ENCODE results near the gene FBN2.

FBN2 gene

DNA sequence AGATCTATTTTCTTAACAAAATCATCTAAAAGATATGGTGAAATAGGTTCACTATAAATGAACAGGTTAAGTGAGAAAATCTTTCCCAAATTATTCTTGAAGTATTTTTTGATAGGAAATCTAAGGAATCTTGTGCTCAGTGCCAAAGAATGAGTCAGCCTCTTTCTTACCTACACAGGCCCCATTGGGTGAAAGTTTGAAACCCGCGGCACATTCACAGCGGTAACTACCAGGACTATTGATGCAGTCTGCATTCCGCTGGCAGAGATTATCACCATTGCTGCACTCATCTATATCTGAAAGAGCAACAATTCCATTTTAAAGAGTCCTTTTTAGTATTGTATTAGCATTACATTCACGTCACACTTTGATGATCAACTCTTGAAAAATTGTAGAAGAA, 232.7 kb downstream of the FBN2 start:
- DNase-seq (ENCODE audit: low read depth), result no peak

DNA sequence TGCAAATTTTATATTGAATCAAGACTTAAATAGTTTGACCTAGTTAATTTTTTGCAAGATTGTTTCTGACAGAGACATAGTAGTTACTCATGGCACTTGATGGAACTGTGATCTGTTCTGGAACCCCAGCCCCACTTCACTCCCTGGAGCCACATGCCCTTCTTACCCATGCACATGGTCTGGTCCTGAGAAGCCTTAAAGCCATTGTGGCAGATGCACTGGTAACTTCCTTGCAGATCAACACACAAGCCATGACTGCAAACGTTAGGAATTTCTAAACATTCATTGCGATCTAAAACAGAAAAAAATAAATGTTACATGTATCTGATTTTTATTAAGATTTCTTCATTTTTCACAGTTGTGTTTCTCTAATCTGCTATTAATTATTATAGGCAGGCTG, 233.3 kb downstream of the FBN2 start:
- no peak for DNase-seq (ENCODE audit: low read depth)

DNA sequence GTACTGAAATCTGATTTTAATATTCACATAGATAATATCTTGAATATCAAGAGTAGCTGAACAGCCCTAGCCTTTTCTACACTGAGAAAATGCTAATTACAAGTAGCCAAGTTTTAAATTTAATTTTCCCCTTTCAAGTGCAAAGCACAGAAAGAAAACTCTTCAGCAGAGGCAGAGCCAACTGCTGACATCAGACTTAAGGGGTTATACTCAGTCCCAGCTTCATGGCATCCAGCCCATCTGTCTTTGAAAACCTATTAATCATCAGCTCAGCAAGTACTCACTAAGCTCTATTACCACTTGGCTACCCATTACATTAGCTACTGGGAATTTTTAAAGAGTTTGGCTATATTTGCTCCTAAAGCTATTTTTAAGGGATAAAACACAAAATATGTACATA, 234.0 kb downstream of the FBN2 start:
- no peak for DNase-seq (ENCODE audit: low read depth)

DNA sequence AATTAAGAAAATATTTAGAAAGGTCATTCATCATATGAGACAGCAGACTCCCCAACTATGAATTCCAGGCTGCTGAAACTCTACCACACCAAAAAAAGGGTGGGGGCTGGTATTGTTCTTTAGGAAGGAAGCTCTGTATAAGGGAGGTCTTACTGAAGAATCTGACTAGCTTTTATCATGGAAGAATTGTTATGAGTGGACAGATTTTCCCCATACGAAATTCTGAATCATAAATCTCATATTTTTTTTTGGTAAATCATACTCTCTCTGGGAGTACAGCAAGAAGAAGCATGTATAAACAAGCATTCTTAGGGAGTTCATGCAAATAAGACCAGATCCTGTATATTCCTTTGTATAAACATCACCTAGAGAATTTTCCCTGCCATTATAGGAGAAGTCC, 234.5 kb downstream of the FBN2 start:
- DNase-seq (ENCODE audit: low read depth), result no peak

DNA sequence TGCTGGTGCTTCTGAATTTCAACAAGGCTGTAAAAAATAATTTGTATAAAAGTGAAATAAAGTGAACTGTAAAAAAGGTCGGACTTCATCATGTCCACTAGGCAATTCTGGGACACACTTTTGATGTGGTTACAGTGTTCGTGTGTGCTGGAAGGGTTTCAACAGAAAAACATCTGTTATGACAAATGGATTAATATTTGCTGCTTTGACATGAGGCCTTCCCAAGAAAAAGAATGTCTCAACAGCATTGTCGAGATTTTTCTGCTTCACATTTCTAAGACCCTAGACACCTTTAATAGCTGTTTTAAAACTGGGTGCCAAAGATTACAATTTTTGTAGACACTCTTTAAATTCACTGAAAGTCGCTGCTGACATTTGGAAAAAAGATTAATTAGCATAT, 237.9 kb downstream of the FBN2 start:
- DNase-seq (ENCODE audit: low read depth), result no peak

DNA sequence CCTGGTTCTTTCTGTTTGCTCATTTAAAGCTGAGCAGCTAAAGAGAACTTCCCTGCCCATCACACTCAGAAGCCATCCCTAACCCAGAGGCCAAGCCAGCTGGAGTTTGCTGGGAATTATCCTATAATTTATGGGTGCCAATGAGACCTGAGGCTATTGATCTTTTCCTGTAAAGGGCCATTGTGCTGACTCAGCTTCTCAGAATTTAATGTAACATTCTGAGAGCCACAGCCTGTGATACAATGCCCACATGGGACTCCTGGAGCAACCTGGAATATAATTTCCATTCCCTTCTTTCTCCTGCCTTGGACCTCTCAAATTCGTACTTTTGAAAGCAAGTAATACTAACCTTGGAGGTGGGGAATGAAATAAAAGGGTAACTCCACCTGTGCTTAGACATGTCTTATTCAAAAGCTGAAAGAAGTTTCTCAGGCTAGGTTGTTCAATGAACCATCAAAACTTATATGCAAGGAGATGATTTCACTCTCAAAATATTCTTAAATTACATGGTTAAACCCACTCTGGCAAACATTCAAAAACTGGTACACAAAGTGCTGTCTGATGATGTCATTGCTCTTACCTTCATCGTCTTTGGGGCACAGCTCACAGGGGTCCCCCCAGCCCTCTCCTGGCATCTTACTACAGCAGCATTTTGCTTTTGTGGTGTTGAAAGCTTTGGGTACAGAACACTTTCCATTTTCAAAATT, 247.7 kb downstream of the FBN2 start:
- no peak for DNase-seq (ENCODE audit: low read depth)

DNA sequence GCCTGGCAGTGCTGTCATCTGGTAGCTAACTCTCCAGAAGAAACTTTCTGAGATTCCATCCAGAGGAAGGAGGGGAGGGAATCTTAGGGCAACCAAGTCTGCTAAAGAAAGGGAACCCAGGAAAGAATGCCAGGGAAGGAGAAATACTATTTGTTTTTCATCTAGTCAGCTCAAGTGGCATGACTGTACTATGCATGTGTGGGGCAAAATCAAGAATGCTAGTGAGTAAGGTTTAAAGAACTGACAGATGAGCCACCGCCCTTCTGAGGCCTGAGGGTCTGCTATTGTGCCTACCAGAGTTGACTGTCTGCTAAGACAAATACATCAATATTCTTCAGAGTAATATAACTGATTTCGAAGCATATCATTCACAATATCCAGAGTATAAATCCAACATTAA, 250.3 kb downstream of the FBN2 start:
- DNase-seq (ENCODE audit: low read depth), result no peak

DNA sequence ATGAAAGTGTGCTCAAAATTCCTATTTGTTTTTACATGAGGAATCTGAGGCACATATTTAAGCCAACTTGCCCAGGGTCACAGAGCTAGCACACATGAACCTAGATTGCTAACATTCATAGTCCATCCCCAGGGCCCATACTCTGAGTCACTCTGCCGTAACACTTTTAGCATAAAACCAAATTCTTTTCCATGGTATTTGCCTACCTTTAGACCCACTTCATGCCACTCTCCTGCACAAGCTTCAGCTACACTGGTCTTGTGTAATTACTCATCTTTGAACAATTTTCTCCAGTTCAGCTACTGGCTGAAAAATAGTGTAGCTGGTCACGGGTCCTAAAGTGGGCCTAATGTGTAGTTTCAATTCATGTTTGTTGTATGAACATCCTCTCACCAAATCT, 253.8 kb downstream of the FBN2 start:
- no peak for DNase-seq (ENCODE audit: low read depth)

DNA sequence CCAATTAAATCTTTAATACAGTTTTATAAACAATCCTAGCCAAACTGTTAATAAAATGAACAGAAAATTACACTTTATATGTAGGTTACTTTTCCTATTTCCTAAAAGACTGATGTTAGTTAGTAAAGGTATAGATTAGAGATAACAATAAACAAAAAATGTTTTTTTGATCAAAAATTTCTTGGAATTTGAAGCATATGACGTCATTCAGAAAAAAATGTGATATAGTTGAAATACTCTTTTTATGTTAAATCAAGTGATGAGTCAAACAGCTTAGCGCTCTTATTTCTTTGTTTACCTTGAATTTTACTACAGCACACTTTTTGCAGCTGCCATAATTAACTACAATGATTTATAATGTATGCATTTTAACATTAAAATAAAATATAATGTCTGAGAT, 258.7 kb downstream of the FBN2 start:
- no peak for DNase-seq (ENCODE audit: low read depth)

DNA sequence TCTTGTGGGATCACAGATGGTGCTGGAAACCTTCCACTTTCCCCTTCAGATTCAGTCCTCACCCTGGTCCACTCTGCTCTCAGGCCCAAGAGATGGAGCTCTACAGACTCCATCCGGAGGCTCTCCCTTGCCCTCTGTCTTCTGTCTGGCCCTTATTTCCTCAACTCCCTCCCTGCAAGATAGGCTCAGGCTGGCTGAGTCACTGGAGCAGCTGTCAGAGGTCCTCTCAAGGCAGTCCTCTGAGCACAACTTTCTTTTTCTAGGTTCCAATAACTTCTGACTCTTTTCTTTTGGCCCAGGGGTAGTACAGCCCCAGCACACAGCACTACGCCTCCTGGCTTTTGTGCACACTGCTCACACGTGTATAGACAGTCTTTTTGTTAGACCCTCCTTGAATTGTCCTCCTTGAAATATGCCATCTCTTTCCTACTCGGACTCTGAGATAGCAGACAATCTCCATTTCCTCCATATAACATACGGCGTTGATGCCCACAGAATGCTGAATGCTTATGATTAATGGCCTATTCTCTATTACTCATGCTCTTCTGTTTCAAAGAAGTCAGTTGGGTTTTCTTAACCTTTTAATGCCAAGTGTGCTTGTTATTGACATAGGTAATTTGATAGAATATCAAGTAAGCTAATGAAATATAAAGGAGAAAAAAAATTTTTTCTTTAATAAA, 261.4 kb downstream of the FBN2 start:
- no peak for DNase-seq (ENCODE audit: low read depth)

DNA sequence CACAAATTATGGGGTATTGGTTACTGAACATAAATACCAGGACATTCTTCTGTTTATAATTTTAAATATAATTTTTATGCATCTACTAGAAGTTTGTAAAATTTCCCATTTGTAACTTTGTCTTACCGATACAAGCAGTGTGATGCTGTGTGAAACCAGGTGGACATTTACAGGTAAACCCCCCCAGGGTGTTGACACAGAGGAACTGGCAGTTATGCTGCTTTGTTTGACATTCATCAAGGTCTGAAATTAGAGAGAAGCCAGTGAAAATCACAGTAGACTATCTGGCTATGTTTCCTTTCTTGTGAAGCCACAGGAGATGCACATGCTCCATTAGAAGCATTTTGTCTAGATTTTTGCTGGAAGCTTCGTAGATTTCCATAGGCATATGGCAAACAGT, 263.6 kb downstream of the FBN2 start:
- DNase-seq (ENCODE audit: low read depth), result no peak

DNA sequence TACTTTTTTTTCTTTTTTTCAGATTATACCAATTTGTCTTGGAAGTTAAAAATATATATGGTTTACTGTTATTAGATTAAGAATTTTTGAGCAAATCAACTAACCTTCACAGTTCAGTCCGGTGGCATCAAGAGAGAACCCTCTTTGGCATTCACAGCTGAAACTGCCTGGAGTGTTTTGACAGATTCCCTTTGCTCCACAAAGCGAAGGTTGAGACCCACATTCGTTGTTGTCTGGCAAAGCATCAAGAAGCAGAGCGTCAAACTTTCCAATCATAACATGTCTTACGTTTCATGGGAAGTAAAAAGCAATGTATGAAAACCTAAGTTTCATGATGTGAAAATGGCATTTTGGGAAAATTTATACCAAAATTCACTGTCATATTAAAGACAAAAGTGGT, 264.3 kb downstream of the FBN2 start:
- no peak for DNase-seq (ENCODE audit: low read depth)

DNA sequence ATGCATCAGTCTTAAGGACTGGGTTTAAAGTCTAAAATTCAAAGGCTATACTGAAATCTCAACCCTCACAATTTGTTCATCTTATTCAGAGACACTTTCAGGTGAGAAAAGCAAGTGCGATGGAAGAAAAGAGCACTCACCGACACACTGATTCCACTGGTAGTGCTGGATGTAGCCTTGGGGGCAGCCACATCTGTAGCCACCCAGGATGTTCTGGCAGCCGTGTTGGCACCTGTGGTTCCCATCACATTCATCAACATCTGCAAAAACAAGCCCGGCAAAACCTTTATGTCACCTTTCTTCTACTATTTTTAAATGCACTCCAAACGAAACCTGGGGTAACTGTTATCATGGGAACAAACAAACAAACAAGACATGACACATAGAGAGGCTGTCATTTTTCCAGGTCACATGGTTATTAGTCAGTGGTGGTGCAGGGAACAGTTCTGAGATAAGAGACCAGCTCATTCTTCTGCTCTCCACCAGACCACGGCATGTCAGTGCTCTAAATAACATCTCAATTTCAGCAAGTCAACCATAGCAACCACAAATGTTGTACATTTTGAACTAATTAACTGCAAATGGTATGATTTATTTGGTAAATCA, 266.1 kb downstream of the FBN2 start:
- DNase-seq (ENCODE audit: low read depth), result no peak

DNA sequence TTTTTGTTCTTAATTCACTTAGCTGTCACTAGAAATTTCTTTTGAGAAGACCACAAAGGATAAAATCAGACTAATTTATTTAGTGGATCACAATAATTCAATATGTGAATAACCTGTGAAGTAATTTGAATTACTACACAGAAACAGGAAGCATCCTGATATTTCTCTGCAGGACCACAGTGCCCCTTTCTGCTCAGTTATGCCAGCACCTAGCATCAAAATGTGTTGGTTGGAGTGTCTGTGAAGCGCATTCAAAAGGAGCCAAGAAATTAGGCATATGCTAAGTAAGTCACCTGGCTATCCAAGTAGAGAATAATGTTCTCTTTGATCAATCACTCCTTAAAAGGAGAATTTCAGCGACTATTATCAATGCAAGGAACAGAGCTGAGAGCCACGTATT, 267.0 kb downstream of the FBN2 start:
- no peak for DNase-seq (ENCODE audit: low read depth)

DNA sequence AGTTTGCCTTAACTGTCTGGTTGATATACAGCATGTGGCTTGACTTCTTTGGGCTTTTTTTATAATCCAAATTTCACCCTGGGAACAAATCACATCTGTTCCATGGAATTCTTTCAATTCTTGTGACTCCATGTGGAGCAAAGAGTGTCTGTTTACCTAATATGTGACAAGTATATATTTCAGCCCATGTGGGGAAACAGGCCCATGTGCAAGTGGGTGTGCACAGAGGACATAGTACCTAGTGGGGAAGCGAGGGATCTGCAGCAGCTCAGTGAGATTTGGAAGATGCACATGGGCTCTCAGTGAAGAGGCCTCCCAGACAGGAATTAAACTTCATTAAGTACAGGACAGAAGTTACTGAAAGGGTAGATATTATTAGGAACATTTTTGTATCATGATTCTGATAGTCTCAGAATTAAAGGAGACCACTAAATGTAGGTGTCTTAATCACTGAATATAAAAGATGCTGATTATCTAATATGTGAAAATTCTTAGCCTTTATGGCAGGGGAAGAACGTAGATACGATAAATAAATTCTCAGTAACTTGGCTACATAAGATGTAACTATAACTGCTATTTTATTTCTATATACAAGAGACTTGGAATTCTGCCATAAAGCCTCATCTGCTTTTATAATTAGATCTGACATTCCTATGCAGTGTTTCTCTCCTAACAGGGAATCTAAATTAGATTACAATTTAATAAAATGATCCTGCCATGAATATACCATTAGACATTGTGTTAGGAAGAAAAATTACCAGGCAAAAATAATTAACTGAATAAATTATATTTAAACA, 273.3 kb downstream of the FBN2 start:
- DNase-seq (ENCODE audit: low read depth), result no peak

DNA sequence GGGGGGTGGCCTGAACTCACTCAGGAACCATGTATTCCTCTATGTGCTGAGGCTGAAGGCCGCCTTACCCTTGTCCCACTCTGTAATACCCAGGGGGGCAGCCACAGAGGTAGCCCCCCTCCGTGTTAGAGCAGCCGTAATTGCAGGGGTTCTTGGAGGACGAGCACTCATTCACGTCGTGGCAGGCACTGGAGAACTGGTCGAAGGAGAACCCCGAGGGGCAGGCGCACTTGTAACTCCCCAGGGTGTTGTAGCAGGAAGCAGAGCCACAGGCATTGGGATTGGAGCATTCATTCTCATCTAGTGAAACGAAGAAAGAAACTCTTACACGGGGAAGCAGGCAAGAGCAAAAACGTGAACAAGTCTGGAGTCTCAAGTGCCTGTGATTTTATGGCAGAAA, 274.7 kb downstream of the FBN2 start:
- no peak for DNase-seq (ENCODE audit: low read depth)

DNA sequence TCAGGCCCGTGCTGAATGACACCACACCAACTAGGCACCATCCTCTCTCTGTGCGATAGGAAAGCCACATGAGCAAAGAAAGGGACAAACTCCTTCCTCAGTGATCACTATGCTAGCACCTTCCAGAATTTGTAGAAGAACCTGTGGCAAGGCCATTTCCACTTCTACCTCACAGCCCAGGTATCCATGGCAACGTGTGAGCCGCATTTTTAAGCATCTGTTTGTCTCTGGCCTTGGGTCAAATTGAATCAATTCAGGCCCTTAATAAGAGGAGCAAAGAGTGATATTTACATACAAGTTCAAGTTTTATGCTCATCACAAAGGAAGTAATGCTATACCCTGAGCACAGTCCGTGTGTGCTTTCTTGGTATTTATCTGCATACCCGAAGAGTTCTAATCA, 275.1 kb downstream of the FBN2 start:
- no peak for DNase-seq (ENCODE audit: low read depth)

DNA sequence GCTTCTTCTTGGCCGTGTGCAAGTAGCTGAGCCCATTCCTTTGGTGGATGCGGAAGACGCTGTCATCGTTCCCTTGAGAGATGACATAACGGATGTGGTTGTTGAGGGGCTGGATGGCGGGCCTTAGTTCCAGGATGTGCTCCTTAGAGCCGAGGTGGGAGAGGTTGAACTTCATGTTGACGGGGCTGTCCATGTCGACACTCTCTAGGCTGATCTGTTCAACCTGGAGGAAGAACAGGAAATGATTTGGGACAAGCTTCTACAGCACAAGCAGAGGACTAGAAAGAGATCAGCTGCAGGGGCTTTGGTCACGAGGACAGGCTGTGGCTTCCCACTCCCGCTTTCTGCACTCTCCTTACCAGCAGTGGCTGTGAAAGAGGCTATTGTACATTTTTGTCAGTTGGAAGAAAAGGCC, 278.4 kb downstream of the FBN2 start:
- no peak for DNase-seq (ENCODE audit: low read depth)

DNA sequence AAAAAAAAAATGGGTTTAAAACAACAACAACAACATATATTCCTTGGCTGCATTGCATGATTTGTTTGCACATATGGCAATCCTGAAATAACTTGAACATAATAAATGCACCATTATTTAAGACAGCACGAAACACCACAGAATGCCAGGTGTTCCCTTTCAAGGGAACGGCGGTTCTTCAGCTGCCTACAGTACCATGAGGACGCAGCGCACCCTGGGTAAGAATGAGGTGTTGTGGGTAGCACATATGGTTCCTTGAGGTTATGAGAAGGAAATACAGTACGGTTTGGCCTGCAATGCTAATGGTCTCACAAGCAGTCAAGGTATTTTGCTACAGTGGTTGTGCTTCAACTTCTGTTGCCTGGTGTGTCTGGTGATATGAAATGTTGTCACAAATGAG, 279.7 kb downstream of the FBN2 start:
- no peak for DNase-seq (ENCODE audit: low read depth)

DNA sequence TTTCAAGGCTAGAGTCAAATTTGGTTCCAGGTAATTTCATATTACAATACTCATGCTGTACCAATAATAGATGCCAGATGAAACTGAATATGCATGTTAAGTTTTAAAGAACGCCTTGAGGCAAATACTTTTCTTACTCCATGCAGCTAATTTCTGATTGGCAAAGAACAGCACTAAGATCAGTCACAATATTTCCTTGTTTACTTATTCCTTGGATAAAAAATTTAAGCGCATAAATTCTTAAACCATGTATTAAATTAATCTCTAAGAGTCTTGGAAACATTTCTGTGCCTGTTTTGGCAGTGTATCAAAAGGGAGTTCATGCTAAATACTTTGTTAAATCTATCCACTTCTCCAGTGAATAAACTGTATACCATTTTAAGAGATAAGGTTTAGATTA, 281.0 kb downstream of the FBN2 start:
- DNase-seq (ENCODE audit: low read depth), result no peak

DNA sequence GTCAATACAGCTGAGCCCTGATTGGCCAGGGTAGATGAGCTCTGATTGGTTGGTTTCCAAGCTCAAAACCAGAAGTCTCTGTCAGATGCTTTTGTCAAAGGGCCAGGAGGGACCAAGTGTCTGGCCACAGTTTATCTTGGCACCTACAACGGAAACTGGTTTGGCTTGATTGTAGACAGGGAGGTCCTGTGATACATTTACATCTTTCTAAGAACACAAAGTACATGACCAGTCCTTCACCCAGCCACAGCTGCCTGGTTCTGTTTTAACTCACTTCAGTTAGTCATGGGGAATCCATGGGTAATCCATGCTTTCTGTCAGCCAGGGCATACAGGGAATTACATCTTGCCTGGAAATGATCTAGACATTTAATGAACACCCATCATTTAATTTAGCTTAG, 283.3 kb downstream of the FBN2 start:
- no peak for DNase-seq (ENCODE audit: low read depth)

DNA sequence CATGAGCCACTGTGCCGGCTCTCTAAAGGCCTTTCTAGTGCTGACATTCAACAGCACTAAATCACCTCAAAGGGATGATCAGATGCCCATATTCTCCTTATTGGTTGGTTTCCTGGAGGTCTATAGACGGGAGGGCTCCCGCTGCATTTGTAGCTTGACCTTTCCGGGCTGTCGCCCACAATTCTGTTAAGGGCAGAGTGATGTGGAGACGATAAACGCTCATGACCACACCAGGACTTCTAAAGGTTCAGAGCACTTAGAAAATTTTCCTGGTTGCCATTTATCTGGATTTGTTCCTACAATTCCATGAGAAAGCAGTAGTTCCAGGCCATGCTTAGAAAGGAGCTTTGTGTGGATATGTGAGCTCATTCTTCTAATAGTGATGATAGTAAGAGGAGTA, 284.2 kb downstream of the FBN2 start:
- DNase-seq (ENCODE audit: low read depth), result no peak

DNA sequence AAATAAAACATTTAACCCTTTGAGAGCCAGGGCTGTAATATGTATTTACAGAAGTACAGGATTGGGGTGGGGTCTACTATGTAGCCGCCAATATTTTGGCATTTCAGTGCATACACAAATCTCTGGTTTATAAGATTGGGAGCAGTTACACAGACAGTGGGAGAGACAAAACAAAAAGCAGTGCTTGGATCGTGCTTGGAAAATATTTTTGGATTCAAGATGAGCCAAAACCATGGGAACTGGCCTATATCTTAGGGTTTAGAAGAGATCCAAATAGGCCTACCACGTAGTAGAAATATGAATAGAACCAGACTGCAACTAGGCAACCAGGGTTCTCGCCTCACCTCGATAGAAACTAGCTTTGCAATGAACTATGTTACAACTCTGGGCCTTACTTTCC, 284.9 kb downstream of the FBN2 start:
- no peak for DNase-seq (ENCODE audit: low read depth)

All from CMK (cell line).